GM04504 (cell line): ENCODE measurements around the gene ZNF664.

Source experiments
- DNase-seq: peaks from one replicate; pipeline ENCODE4 v3.0.0-alpha.2; 2012; ENCODE audit warnings: low read depth

The ZNF664 gene

DNA sequence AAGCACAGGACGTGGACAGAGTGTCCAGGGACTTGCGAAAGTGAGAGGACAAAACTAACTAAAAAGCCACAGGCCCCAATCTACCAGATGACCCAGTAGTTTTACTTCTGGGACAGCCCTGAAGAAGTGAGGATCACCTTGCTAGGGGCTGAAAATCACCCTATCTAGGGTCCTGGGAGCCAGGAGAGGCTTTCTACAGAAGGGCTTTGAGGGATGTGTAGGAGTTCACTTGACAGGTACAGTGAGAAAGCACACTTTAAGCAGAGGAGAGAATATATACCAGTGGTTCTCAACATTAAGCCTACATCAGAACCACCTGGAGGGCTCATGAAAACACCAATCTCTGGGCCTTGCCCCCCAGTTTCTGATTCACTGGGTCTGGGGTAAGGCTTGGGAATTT is 60.8 kb downstream of the ZNF664 start:
- no peak for DNase-seq

DNA sequence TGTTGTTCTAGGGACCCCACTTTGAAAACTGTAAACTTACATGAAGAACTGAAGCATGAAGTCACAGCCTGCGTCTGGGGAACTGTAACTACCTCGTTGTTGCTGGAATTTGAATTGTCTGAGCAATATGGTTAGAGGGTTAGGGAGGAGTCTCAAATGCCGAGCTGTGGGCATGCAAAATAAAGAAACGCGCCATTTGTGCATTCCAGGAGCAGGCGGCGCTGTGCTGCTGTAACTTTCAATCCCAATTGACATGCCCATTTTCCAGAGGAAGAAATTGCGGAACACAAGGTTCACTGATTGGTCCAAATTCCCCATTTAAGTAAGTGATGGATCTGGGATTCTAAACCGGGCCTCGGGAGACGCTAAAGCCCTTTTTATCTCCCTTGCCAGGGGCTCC is 61.3 kb downstream of the ZNF664 start:
- DNase-seq, result no peak

DNA sequence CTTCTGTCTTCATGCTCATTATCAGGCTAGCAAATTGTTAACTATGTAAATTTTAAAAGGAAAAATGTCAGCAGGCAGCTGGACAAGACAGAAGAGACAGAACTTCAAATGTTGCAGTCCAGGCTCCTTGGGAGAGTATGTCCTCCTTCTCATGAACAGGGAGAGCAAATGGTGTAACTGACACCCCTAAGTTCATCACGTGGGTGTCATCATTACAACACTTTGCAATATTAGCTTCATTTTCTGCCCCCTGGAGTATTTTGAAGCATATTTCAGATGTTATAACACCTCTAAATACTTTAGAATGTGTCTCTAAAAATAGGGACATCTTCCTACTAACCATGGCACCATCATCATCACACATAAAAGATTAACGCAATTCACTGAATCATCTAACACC is 62.1 kb downstream of the ZNF664 start:
- DNase-seq, result no peak

DNA sequence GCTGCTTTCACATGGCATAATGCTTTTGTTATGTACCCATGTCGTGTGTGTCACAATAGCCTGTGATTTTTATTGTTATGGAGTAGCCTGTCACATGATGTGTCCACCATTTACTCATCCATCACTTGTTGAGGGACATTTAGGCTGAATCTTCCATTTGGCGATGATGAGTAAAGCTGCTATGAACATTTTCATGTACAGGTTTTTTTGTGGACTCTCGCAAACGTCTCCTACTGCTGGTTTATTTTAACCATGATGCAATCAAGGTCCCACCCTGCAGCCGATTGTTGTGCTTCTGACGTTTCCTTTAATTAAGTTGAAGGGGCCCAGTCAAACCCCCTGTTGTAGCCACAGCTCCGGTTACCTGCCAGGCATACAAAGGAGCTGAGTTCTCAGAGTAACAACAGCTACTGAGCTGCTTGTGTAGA is 63.2 kb downstream of the ZNF664 start:
- DNase-seq, result no peak

DNA sequence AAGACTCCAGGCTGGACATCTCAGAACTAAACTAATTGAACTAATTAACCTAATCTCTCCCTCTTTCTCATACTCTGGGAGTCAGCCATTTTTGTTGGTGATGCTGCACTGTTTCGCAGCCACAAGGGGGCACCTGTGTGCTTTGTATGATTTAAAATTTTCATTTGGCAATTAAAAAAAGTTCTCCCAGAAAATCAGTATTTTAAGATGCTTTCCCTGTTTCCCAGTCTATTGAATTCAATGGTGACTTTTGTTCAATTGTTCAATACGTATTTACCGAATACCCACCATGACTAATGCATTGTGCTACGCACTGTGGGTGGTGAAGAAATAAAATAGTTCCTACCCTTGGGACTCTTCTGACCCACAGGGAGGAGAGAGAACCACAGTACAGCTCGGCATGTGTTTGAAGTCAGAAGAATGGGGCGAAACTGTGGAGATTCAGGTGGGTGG is 63.7 kb downstream of the ZNF664 start:
- DNase-seq, result no peak

DNA sequence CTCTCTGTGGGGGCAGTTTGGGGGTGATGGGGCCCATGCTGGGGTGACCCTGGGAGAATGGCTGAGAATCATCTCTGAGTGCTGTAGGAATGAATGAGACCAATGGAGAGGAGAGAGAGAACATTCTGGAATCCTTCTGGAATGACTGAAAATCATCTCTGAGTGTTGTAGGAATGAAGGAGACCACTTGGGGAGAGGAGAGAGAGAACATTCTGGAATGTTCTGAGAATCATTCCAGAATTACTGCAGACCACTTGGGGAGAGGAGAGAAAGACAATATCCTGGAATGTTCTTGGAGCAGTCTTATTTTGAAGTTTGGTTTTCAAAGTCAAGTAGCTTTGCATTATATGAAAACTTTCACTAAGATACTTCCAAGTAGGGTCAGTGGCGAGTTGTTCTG is 64.3 kb downstream of the ZNF664 start:
- no peak for DNase-seq

DNA sequence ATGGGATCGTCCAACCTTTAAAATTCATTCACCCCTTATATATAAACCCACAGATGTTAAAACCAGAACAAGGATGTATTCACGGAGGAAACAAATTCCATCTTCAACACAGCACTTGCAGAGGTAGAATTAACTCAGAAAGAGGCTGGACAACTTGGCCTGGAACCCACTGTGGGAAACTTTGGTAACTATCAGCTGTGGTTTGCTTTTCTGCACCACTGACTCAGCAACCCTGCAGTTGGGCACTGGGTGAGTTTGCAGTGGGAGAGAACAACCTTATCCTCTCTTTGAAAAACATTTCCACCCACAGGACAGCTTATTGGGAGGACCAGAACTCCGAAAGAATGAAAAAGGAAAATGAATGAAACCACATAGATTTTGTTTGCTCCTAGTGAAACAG is 66.3 kb downstream of the ZNF664 start:
- DNase-seq, result no peak

DNA sequence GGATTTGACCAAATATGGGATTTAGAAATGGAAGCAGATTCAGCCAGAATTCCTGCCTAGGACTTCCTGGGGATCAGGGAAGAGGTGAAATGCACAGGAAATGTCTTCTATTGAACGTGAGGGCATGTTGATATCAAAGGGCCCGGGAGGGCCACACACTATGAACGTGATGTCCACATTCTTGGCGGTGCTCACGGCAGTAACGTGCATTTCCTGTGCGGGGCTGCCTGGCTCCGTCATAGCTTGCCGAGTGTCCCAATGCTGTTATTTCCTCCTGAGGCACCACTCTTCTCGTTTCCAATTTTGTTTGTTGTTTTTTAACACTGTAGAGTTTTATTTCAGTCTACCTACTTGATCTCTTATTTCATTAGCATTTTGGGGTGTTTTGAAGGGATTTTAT is 67.3 kb downstream of the ZNF664 start:
- DNase-seq, result no peak

DNA sequence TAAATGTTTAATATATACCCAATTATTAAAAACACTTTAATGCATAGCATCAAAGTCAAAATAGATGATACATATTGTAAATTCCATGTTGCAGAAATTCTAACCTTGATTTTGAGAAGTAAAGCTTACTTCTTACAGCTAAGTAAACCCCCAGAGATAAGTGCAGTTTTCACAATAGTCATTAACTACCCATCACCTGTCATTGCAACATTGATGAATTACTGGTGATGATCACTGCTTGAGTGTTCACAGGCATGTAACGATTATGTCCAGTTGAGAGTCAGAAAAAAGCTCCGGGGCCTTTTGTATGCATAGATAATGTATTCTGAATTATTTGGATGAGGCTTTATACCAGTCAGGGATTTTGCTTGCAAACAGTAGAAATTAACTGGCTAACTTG is 67.7 kb downstream of the ZNF664 start:
- no peak for DNase-seq

DNA sequence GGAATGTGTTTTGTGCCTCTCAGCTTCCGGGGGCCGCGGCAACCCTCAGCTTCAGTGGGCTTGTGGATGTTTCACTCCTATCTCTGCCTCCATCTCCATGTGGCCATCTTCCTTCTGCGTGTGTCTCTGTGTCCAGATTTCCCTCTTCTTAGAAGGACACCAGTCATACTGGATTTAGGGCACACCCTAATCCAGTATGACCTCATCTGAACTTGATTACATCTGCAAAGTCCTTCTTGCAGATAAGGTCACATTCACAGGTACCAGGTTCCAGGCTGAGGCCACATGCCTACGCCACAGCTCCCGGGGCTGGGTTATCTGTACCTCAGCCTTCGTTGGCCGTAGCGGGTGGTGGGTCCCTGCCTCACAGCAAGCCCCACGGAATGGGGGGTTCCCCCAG is 68.9 kb downstream of the ZNF664 start:
- no peak for DNase-seq

DNA sequence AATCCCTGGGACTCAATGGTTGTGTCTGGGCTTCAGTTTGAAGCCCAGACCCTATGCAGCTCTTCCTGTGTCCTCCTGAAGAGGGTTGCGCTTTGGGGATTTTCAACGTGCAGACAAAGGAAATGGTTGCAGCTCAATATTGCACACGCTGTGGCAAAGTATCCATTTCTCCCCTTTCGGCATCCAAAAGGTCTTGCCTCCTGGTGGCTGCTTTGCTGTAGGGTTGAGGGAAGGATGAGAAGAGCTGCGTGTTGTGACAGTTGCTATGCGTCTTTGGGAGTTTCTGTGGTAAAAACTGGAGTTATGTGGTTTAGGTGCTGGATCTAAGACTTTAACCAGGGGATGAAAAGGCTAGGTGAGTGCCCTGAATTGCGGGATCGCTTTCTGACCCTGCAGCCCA is 71.0 kb downstream of the ZNF664 start:
- no peak for DNase-seq

DNA sequence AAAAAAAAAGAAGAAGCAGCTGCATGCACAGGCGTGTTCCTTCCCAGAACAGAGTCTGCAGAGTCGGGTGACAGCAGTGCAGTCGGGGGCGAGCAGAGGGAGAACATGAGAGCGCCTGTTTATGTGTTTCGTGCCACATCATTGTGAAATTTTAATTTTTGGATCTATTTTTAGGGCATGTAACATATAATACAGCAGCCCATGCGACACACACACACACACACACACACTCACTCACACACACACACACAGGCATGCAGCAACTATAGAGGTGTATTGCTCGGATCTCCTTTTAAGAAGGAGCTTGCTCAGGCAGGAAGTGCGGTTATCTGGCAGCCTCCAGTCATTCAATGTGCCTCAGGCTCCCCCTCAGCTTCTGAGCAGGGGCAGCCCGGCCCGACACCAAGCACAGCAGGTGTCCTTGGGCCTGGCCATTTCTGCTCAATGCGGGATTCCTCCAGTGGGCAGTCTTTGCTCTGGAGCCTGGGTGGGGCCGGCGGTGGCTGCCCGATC is 71.8 kb downstream of the ZNF664 start:
- DNase-seq, result no peak

DNA sequence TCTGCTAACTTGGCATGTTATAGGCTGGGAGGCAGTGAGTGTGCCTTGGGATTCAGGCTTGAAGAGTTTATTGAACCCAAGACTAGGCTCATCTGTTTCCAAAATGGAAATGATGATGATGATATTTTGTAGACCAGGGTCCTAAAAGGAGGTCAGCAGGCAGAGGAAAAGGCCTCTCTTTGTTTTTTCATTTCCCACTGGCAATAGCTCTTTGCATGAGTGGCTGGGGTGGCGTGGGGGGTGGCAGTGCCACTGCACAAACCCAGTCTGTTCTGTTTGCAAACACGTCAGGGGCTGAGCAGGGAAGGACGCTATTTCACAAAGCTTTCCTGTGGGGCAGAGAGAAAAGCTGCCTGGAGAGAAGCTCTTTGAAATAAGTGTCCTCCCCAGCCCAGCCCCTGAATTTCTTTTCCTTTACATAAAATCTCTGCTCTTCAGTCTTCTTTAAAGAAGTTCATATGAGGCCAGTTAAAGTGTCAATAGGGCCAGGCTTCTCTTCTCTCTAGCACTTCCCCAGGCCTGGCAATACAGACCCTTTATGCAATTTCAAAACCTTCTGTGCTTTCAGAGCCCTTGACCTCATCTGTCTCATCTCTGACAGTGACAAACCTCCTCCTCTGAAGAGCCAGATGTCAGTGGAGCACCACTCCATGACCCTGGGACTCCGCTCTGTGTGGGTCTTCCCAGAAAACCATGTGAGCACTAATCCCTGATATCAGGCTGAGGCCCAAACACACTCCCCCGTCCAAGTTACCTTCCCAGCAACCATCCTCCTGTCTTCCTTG is 72.8 kb downstream of the ZNF664 start:
- DNase-seq, result no peak

DNA sequence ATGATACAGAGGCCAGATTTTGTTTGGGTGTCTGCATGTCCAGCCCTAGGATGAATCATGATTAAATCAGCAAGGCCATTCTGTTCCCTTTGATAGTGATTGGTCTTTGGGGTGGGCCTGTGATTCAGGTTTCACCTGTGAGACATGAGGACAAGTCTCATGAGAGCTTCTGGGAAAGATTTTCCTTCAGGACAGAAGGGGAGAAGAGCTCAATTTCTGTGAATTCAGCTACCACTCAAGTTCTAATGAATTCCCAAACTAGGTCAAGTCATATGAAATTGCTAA is 73.4 kb downstream of the ZNF664 start:
- DNase-seq, result no peak

DNA sequence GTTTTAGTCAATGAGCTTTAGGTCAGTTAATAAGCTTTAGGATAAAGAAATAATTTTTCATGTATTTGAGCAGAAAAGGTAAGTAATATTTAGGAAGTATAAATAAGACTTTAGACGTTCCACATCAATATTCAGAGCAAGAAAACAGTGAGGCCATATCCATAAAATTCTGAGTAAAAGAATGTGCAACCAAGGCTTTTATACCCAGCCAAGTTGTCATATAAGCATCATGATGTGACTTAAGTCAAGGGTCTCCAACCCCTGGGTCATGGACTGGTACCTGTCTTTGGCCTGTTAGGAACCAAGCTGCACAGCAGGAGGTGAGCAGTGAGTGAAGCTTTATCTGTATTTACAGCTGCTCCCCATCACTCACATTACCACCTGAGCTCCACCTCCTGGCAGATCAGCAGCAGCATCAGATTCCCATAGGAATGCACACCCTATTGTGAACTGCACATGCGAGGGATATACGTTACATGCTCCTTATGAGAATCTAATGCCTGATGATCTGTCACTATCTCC is 74.1 kb downstream of the ZNF664 start:
- DNase-seq, result no peak

DNA sequence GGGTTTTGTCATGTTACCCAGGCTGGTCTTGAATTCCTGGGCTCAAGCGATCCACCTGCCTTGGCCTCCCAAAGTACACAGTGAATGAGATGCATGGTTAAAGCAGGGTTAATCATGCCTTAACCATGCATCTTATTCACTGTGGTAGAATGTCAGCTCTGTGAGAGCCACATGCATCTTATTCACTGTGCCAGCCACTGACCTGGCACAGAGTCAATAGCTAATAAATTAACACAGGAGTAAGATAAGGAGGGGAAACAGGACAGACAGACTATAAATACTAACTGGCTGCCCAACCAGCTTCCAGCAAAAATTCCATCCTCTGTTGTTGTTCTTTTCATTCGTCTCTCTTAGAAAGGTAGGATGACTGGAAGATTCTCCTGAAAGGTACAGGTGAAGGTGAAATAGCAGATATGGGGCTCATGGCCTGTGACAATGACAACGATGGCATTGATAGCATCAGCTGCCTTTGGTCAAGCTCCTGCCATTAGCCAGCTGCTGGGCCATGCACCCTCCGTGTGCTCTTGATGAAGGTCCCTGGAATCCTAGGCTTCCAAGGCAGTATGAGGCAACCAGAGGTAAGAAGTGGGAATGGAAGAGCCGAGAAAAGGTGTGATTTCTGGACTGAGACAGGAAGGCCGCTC is 76.6 kb downstream of the ZNF664 start:
- no peak for DNase-seq

DNA sequence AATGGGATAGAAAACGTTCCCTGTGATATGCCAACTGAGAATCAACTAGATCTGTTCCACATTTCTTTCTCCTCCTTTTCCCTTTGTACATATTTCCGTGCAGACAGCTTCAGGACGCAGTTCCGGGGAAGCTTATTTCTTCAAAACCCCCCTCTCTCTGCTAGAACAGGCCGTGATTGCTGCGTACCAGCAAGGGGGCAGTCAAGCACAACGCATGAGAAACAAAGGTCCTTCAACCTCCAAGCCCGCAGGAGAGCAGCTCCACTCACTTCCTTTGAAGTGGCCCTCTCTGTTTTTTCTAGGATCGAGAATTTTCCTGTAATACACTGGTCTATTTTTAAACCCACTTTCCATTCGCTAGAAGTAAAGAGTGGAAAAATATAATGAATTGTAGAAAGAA is 80.8 kb downstream of the ZNF664 start:
- peak; percentile 57 for DNase-seq

DNA sequence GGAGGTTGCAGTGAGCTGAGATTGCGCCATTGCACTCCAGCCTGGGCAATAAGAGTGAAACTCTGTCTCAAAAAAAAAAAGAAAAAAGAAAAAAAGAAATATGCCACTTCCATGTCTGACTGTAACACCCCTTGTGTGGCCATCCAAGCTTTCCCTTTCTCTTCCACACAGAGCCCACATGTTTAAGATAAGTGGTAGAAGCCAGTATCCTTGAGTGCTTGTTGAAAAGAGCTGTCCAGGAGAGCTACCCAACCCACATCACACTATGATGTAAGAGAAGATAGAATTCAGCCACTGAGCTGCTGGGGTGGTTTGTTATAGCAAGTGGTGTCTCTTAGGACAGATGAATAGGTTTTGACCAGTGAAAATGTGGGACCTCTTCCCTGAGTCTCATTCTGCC is 82.1 kb downstream of the ZNF664 start:
- DNase-seq, result no peak

DNA sequence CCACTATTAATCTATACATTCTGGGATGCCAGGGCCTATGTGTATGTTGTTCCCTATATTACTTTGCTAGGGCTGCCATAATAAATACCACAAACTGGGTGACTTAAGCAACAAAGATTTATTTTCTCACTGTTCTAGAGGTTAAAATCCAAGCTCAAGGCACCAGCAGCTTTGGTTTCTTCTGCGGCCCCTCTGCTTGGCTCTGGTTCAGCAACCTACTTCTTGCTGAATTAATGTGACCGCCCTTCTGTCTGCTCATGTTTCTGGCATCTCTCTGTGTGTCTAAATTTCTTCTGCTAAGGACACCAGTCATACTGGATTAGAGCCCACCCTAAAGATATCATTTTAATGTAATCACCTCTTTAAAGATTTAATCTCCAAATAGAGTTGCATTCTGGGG is 84.7 kb downstream of the ZNF664 start:
- DNase-seq, result no peak

DNA sequence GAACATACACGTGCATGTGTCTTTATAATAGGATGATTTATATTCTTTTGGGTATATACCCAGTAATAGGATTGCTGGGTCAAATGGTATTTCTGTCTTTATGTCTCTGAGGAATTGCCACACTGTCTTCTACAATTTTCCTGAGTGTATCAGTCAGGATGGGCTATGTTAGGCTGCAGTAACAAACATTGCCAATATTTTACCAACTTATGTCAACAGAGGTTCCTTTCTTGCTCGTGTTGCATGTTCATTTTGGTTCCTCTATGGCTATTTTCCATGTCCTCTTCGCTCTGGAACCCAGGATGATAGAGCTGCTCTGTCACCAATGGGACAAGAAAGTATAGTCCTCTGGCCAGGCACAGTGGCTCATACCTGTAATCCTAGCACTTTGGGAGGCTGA is 86.7 kb downstream of the ZNF664 start:
- DNase-seq, result no peak
